PC-9 (cell line): ENCODE results near the gene SYT7. TPM values are rescaled to one million over a fixed set of nuclear protein-coding genes. Genes with fewer than 3 reads are reported as not detected.

Source experiments
- BruUV-seq: library from RNA; stranded (reverse); fragments of 400-500 nt; replicated peaks from 2 replicates; lab custom pipeline; 2021; lab: Mats Ljungman, UMichigan
- CTCF ChIA-PET: fragments of 300-600 bp; sonication (Branson Sonifier 250); formaldehyde crosslinking; loops from one replicate; lab custom pipeline; 2022; ENCODE audit warnings: antibody characterized with exemption; lab: Charles Lee
- POLR2A ChIA-PET: fragments of 300-600 bp; sonication (Branson Sonifier 250); formaldehyde crosslinking; loops from one replicate; lab custom pipeline; 2022; ENCODE audit warnings: antibody characterized with exemption; ENCODE audit not compliant: unreplicated experiment; lab: Charles Lee
- DNase-seq, 2 experiments: peaks; one replicate each; pipeline versions ENCODE4 v3.0.0 to v3.0.0-alpha.2; 2015 to 2022; ENCODE audit warnings: mixed read lengths in 1 of 2
- H2AFZ ChIP-seq: fragments of 200-600 bp; sonication (generic); 2 replicates; pipeline ENCODE4 v1.8.1; 2017; ENCODE audit warnings: antibody characterized with exemption
- H3F3A ChIP-seq: fragments of 200-600 bp; sonication (generic); 2 replicates; pipeline ENCODE4 v1.8.1; 2017; ENCODE audit warnings: antibody characterized with exemption, mild to moderate bottlenecking, low read depth; ENCODE audit not compliant: insufficient read depth
- H3K27ac ChIP-seq: fragments of 200-600 bp; sonication (generic); 2 replicates; pipeline ENCODE4 v1.6.1; 2016; ENCODE audit warnings: mixed run types
- H3K27me3 ChIP-seq: fragments of 200-600 bp; sonication (generic); 2 replicates; pipeline ENCODE4 v1.6.1; 2016; ENCODE audit warnings: low read depth, mixed run types; ENCODE audit not compliant: insufficient read depth
- H3K36me3 ChIP-seq: fragments of 200-600 bp; sonication (generic); 2 replicates; pipeline ENCODE4 v1.6.1; 2016; ENCODE audit warnings: low read depth, mixed run types
- H3K4me1 ChIP-seq: fragments of 200-600 bp; sonication (generic); replicated peaks from 2 replicates; pipeline ENCODE4 v1.6.1; 2016; ENCODE audit warnings: mixed run types; ENCODE audit not compliant: insufficient read depth
- H3K4me2 ChIP-seq: fragments of 200-600 bp; sonication (generic); 2 replicates; pipeline ENCODE4 v1.6.1; 2017; ENCODE audit warnings: mixed run types
- H3K4me3 ChIP-seq: fragments of 200-600 bp; sonication (generic); 2 replicates; pipeline ENCODE4 v1.6.1; 2016; ENCODE audit warnings: mixed run types
- H3K79me2 ChIP-seq: fragments of 200-600 bp; sonication (generic); 2 replicates; pipeline ENCODE4 v1.6.1; 2017; ENCODE audit warnings: low read depth, mixed run types
- H3K9me2 ChIP-seq: fragments of 200-600 bp; sonication (generic); 2 replicates; pipeline ENCODE4 v1.8.1; 2017; ENCODE audit warnings: mild to moderate bottlenecking; ENCODE audit not compliant: insufficient read depth
- H3K9me3 ChIP-seq: fragments of 200-600 bp; sonication (generic); 2 replicates; pipeline ENCODE4 v1.8.1; 2016; ENCODE audit warnings: low read depth; ENCODE audit not compliant: insufficient read depth
- H4K20me1 ChIP-seq: fragments of 200-600 bp; sonication (generic); 2 replicates; pipeline ENCODE4 v1.8.1; 2017; ENCODE audit not compliant: insufficient read depth
- CTCF ChIP-seq: fragments of 200-600 bp; sonication (generic); conservative IDR thresholded peaks from 2 replicates; pipeline ENCODE4 v1.6.1; 2017; ENCODE audit warnings: mixed run types, antibody characterized with exemption, mild to moderate bottlenecking, moderate library complexity
- EZH2 ChIP-seq: fragments of 200-600 bp; sonication (generic); IDR thresholded peaks from 2 replicates; pipeline ENCODE4 v1.8.0; 2017; ENCODE audit warnings: antibody characterized with exemption, low read depth
- intact Hi-C: fragments of 100-400 bp; cut with micrococcal nuclease; formaldehyde crosslinking; loops from one replicate; pipeline ENCODE4 v1.10.0; 2022; ENCODE audit not compliant: unreplicated experiment
- total RNA-seq: library from RNA; stranded (reverse); gene quantifications from 2 replicates; pipeline ENCODE4 v1.2.3, GENCODE V29; 2021

The SYT7 gene
- total RNA-seq, 1 experiment from 2014 or later, result 4.0 TPM

- intact Hi-C loops, result loop anchor here (10.0 kb wide), 1 partner anchor 64 kb away; no protein-coding TSS in a partner anchor
- CTCF ChIA-PET, result no interaction called here
- Histone ChIP-seq H3K79me2 (no peaks in the 10 kb centered on the region), H3K27me3 (peaks cover 80% of the 10 kb centered on the region), H3K4me1 (no peaks in the 10 kb centered on the region), H3K4me2 (no peak overlapping the region), H3K9me2 (no peaks in the 10 kb centered on the region), H2AFZ (no peak overlapping the region), H3K9me3 (no peaks in the 10 kb centered on the region), H3F3A (no peaks in the 10 kb centered on the region), H3K36me3 (no peaks in the 10 kb centered on the region), H4K20me1 (peaks cover 6% of the 10 kb centered on the region; the same call in 1 of the 2 replicates), H3K27ac (no peak overlapping the region), H3K4me3 (no peak overlapping the region)
- no peak for TF ChIP-seq EZH2
- no peak for TF ChIP-seq CTCF
- POLR2A ChIA-PET, result no interaction called here
- no TSS peak for BruUV-seq
- no peak for DNase-seq
Measured at GRCh38 chr11:61560751-61561150, 20.1 kb downstream of the SYT7 start.

- POLR2A ChIA-PET, result no interaction called here
- Histone ChIP-seq H3K4me1 (no peaks in the 10 kb centered on the region), H3K4me2 (no peak overlapping the region), H3K27ac (no peak overlapping the region), H3K36me3 (no peaks in the 10 kb centered on the region), H3K79me2 (no peaks in the 10 kb centered on the region), H4K20me1 (peaks cover 6% of the 10 kb centered on the region), H3K4me3 (no peak overlapping the region), H3K9me3 (no peaks in the 10 kb centered on the region), H3K9me2 (no peaks in the 10 kb centered on the region), H3K27me3 (peaks cover 71% of the 10 kb centered on the region), H3F3A (no peaks in the 10 kb centered on the region), H2AFZ (no peak overlapping the region)
- TF ChIP-seq EZH2 (no peak), CTCF (no peak)
- DNase-seq, result no peak
- no TSS peak for BruUV-seq
- intact Hi-C loops, result no loop called here
- CTCF ChIA-PET, result no interaction called here
Measured at GRCh38 chr11:61556621-61557020, 24.3 kb downstream of the SYT7 start.

GRCh38 chr11:61555978-61556377, 24.9 kb downstream of the SYT7 start:
- no peaks in the 10 kb centered on the region for H3K79me2 ChIP-seq
- no peak overlapping the region for H3K4me2 ChIP-seq
- no peak overlapping the region for H3K4me3 ChIP-seq
- intact Hi-C loops, result no loop called here
- peaks cover 6% of the 10 kb centered on the region; the same call in 1 of the 2 replicates for H4K20me1 ChIP-seq
- no peaks in the 10 kb centered on the region for H3K9me2 ChIP-seq
- H3K36me3 ChIP-seq, result no peaks in the 10 kb centered on the region
- POLR2A ChIA-PET, result no interaction called here
- H3K27me3 ChIP-seq, result peaks cover 65% of the 10 kb centered on the region
- no TSS peak for BruUV-seq
- CTCF ChIA-PET, result no interaction called here
- no peak overlapping the region for H2AFZ ChIP-seq
- H3F3A ChIP-seq, result no peaks in the 10 kb centered on the region
- DNase-seq, result no peak
- no peaks in the 10 kb centered on the region for H3K9me3 ChIP-seq
- H3K27ac ChIP-seq, result no peak overlapping the region
- H3K4me1 ChIP-seq, result no peaks in the 10 kb centered on the region
- TF ChIP-seq CTCF, result no peak
- no peak for TF ChIP-seq EZH2
